ENCODE measurements around the gene MCTP2.

DNA sequence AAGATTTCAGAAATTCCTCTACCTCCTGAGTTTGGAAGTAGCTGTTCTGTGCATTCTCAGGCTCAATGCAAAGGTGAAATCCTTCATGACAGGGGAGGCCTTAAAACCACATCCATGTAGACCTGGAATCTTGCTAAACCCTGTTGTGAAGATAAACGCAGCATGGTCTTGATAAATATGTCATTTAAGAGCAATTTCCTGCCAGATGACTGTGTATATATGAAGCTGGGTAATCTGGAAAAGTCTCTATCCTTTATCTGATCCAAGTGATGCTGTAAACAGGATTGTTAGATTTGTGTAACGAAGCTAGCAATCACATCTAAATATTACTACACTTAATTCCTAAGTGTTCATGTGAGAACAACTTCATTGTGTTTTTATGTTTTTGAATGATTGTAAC is 9.1 kb downstream of the MCTP2 start:
- TF ChIP-seq, protein P1, sequence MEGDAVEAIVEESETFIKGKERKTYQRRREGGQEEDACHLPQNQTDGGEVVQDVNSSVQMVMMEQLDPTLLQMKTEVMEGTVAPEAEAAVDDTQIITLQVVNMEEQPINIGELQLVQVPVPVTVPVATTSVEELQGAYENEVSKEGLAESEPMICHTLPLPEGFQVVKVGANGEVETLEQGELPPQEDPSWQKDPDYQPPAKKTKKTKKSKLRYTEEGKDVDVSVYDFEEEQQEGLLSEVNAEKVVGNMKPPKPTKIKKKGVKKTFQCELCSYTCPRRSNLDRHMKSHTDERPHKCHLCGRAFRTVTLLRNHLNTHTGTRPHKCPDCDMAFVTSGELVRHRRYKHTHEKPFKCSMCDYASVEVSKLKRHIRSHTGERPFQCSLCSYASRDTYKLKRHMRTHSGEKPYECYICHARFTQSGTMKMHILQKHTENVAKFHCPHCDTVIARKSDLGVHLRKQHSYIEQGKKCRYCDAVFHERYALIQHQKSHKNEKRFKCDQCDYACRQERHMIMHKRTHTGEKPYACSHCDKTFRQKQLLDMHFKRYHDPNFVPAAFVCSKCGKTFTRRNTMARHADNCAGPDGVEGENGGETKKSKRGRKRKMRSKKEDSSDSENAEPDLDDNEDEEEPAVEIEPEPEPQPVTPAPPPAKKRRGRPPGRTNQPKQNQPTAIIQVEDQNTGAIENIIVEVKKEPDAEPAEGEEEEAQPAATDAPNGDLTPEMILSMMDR (IDR thresholded peaks at IDR 0.05): no peak
- no peak for TF ChIP-seq POLR2A (IDR thresholded peaks at IDR 0.05)
